Trophoblast cell (in vitro differentiated cells and primary cell): ENCODE measurements around the gene GMFB.

Experiments used
- DNase-seq, 2 donors: peaks; one replicate each; pipeline ENCODE4 v3.0.0-alpha.2; 2016
- H2AFZ ChIP-seq: 2 replicates; pipeline ENCODE4 v1.6.1; 2013; ENCODE audit warnings: low read length, moderate library complexity, mild to moderate bottlenecking; ENCODE audit not compliant: insufficient read depth, poor library complexity
- H2AK5ac ChIP-seq: 2 replicates; pipeline ENCODE4 v1.6.1; 2013; ENCODE audit warnings: mild to moderate bottlenecking, low read length
- H2BK120ac ChIP-seq: 2 replicates; pipeline ENCODE4 v1.6.1; 2013; ENCODE audit warnings: low read length, mild to moderate bottlenecking, moderate library complexity; ENCODE audit not compliant: insufficient read depth, poor library complexity
- H2BK12ac ChIP-seq: 2 replicates; pipeline ENCODE4 v1.6.1; 2013; ENCODE audit warnings: mild to moderate bottlenecking, low read length, moderate library complexity
- H2BK5ac ChIP-seq: 2 replicates; pipeline ENCODE4 v1.6.1; 2013; ENCODE audit warnings: low read length, low read depth, moderate library complexity, mild to moderate bottlenecking; ENCODE audit not compliant: poor library complexity
- H3K14ac ChIP-seq: 2 replicates; pipeline ENCODE4 v1.6.1; 2013; ENCODE audit warnings: mild to moderate bottlenecking, low read length
- H3K18ac ChIP-seq: 2 replicates; pipeline ENCODE4 v1.6.1; 2013; ENCODE audit warnings: mild to moderate bottlenecking, low read length
- H3K23ac ChIP-seq: 2 replicates; pipeline ENCODE4 v1.6.1; 2013; ENCODE audit warnings: low read length
- H3K27ac ChIP-seq: 2 replicates; pipeline ENCODE4 v1.5.1; 2013; ENCODE audit warnings: low read depth, mild to moderate bottlenecking, inconsistent platforms, low read length, moderate library complexity
- H3K27me3 ChIP-seq: 2 replicates; pipeline ENCODE4 v1.6.1; 2013; ENCODE audit warnings: inconsistent platforms, mild to moderate bottlenecking, low read length, moderate library complexity; ENCODE audit not compliant: insufficient read depth
- H3K36me3 ChIP-seq, 2 experiments: 1 replicate in 1 of 2; 2 replicates in 1 of 2; pipeline ENCODE4 v1.6.1; 2013; ENCODE audit warnings: low read length in 2 of 2, mild to moderate bottlenecking in 2 of 2, moderate library complexity in 1 of 2; ENCODE audit not compliant: insufficient read depth in 2 of 2, control insufficient read depth in 1 of 2
- H3K4ac ChIP-seq: 2 replicates; pipeline ENCODE4 v1.6.1; 2013; ENCODE audit warnings: low read depth, mild to moderate bottlenecking, low read length, moderate library complexity
- H3K4me1 ChIP-seq, 2 experiments: 1 replicate in 1 of 2; 2 replicates in 1 of 2; pipeline ENCODE4 v1.6.1; 2013; ENCODE audit warnings: low read length in 2 of 2, mild to moderate bottlenecking in 2 of 2, moderate library complexity in 1 of 2; ENCODE audit not compliant: insufficient read depth in 2 of 2, control insufficient read depth in 1 of 2
- H3K4me2 ChIP-seq: 2 replicates; pipeline ENCODE4 v1.6.1; 2013; ENCODE audit warnings: inconsistent platforms, mild to moderate bottlenecking, low read length, moderate library complexity
- H3K4me3 ChIP-seq: 2 replicates; pipeline ENCODE4 v1.5.1; 2013; ENCODE audit warnings: mild to moderate bottlenecking, low read depth, low read length, inconsistent platforms
- H3K79me1 ChIP-seq: one replicate; pipeline ENCODE4 v1.6.1; 2013; ENCODE audit warnings: low read length
- H3K79me2 ChIP-seq: 2 replicates; pipeline ENCODE4 v1.6.1; 2013; ENCODE audit warnings: low read length, mild to moderate bottlenecking; ENCODE audit not compliant: control insufficient read depth, insufficient read depth, poor library complexity
- H3K9ac ChIP-seq: 2 replicates; pipeline ENCODE4 v1.6.1; 2013; ENCODE audit warnings: mild to moderate bottlenecking, low read length
- H3K9me3 ChIP-seq: 2 replicates; pipeline ENCODE4 v1.6.1; 2013; ENCODE audit warnings: low read depth, mild to moderate bottlenecking, control low read depth, inconsistent platforms, low read length; ENCODE audit not compliant: insufficient read depth
- H4K12ac ChIP-seq: 2 replicates; pipeline ENCODE4 v1.6.1; 2013; ENCODE audit warnings: low read depth, mild to moderate bottlenecking, low read length, moderate library complexity
- H4K8ac ChIP-seq: 2 replicates; pipeline ENCODE4 v1.6.1; 2013; ENCODE audit warnings: low read depth, mild to moderate bottlenecking, low read length, moderate library complexity
- H4K91ac ChIP-seq: one replicate; pipeline ENCODE4 v1.6.1; 2013; ENCODE audit warnings: low read depth, mild to moderate bottlenecking, low read length, moderate library complexity
- WGBS: extraction: QIAGEN DNeasy Blood & Tissue Kit; methylation state at CpG from one replicate; pipeline ENCODE4 v1.1.7; 2013; ENCODE audit warnings: missing lambda C conversion rate; ENCODE audit not compliant: insufficient read length, insufficient coverage; ENCODE audit errors: extremely low coverage; 5-methylcytosine and 5-hydroxymethylcytosine counted together

The GMFB gene

DNA sequence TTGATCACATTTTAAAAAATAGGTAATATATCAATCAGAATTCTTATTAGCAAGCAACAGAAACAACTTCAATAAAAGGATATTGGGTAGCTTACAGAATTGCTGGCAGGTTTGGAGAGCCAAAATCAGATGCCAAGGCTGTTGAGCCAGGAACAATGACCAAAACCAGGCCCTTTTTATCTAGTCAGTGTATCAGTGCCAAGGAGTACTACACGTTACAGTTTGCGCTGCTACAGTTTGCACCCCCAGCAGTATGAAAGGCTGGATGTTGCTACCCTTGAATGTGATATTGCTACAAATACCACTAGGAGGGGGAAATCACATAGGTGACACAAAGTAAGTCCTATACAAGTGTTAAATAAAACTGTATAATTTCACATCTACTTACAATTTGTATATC, 40.2 kb upstream of the GMFB start:
- Histone ChIP-seq H3K27ac (no peak overlapping the region), H3K18ac (no peak overlapping the region), H3K27me3 (no peaks in the 10 kb centered on the region), H4K8ac (no peak overlapping the region), H3K4me1 (no peaks in the 10 kb centered on the region), H3K14ac (no peak overlapping the region), H2AFZ (no peak overlapping the region), H3K9me3 (no peaks in the 10 kb centered on the region), H3K23ac (no peak overlapping the region), H4K91ac (no peak overlapping the region), H3K4me3 (no peak overlapping the region), H2BK5ac (no peak overlapping the region), H3K79me1 (no peaks in the 10 kb centered on the region), H3K4me2 (no peak overlapping the region), H3K4ac (no peak overlapping the region), H4K12ac (no peak overlapping the region), H3K36me3 (peaks cover 0 to 1% of the 10 kb centered on the region in 2 experiments), H3K9ac (no peak overlapping the region), H2BK120ac (no peak overlapping the region), H3K79me2 (no peaks in the 10 kb centered on the region), H2BK12ac (no peak overlapping the region), H2AK5ac (no peak overlapping the region)
- no CpG with 5 or more reads among the region's 2 CpGs for WGBS
- DNase-seq, result no peak

GRCh38 chr14:54524410-54524809, 35.6 kb upstream of the GMFB start:
- H3K4me2 ChIP-seq, result no peak overlapping the region
- H3K79me2 ChIP-seq, result no peaks in the 10 kb centered on the region
- no peak overlapping the region for H2BK120ac ChIP-seq
- H3K14ac ChIP-seq, result no peak overlapping the region
- H3K36me3 ChIP-seq, result peaks cover 1 to 2% of the 10 kb centered on the region in 2 experiments
- no peaks in the 10 kb centered on the region for H3K79me1 ChIP-seq
- no peaks in the 10 kb centered on the region for H3K9me3 ChIP-seq
- no CpG with 5 or more reads among the region's 4 CpGs for WGBS
- no peak overlapping the region for H3K27ac ChIP-seq
- no peak overlapping the region for H3K4me3 ChIP-seq
- H2BK5ac ChIP-seq, result no peak overlapping the region
- no peak overlapping the region for H3K9ac ChIP-seq
- no peaks in the 10 kb centered on the region for H3K4me1 ChIP-seq
- no peak overlapping the region for H4K12ac ChIP-seq
- H2AFZ ChIP-seq, result no peak overlapping the region
- DNase-seq, result no peak
- no peak overlapping the region for H3K18ac ChIP-seq
- H3K27me3 ChIP-seq, result no peaks in the 10 kb centered on the region
- H2BK12ac ChIP-seq, result no peak overlapping the region
- H3K4ac ChIP-seq, result no peak overlapping the region
- H2AK5ac ChIP-seq, result no peak overlapping the region
- H4K8ac ChIP-seq, result no peak overlapping the region
- no peak overlapping the region for H4K91ac ChIP-seq
- no peak overlapping the region for H3K23ac ChIP-seq

- Histone ChIP-seq H3K9ac (no peak overlapping the region), H4K12ac (no peak overlapping the region), H3K9me3 (no peaks in the 10 kb centered on the region), H3K23ac (no peak overlapping the region), H4K91ac (no peak overlapping the region), H3K36me3 (no peaks in the 10 kb centered on the region), H3K4me3 (no peak overlapping the region), H2BK5ac (no peak overlapping the region), H3K18ac (no peak overlapping the region), H3K79me1 (no peaks in the 10 kb centered on the region), H3K4me1 (no peaks in the 10 kb centered on the region), H2BK12ac (no peak overlapping the region), H3K27ac (no peak overlapping the region), H2AK5ac (no peak overlapping the region), H2BK120ac (no peak overlapping the region), H3K4ac (no peak overlapping the region), H3K27me3 (no peaks in the 10 kb centered on the region), H2AFZ (no peak overlapping the region), H3K4me2 (no peak overlapping the region), H3K14ac (no peak overlapping the region), H4K8ac (no peak overlapping the region), H3K79me2 (no peaks in the 10 kb centered on the region)
- WGBS, result no CpG with 5 or more reads among the region's 1 CpG
- DNase-seq, result no peak
Measured at GRCh38 chr14:54516709-54517108, 27.9 kb upstream of the GMFB start.

DNA sequence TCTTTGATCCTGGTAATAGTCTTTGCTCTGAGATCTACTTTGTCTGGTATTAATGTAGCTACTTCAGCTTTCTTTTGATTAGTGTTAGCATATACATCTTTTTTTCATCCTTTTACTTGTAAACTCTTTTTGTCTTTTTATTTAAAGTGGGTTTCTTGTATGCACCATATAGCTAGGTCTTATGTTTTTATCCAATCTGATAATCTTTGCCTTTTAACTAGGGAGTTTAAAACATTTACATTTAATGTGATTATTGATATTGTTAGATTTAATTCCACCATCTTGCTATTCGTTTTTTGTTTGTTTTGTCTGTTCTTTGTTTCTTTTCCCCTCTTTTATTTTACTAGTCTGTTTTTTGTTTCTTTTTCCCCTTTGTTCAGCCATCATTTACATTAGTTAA, 26.9 kb upstream of the GMFB start:
- WGBS, result no CpG with 5 or more reads among the region's 1 CpG
- Histone ChIP-seq H3K18ac (no peak overlapping the region), H3K27ac (no peak overlapping the region), H3K79me1 (no peaks in the 10 kb centered on the region), H3K14ac (no peak overlapping the region), H3K23ac (no peak overlapping the region), H3K27me3 (no peaks in the 10 kb centered on the region), H3K4me1 (no peaks in the 10 kb centered on the region), H3K4me2 (no peak overlapping the region), H2AK5ac (no peak overlapping the region), H3K36me3 (no peaks in the 10 kb centered on the region), H3K9me3 (no peaks in the 10 kb centered on the region), H3K79me2 (no peaks in the 10 kb centered on the region), H4K12ac (no peak overlapping the region), H4K8ac (no peak overlapping the region), H3K4me3 (no peak overlapping the region), H2BK120ac (no peak overlapping the region), H3K9ac (no peak overlapping the region), H4K91ac (no peak overlapping the region), H2BK12ac (no peak overlapping the region), H2AFZ (no peak overlapping the region), H3K4ac (no peak overlapping the region), H2BK5ac (no peak overlapping the region)
- no peak for DNase-seq
